Heart left ventricle (tissue), 13 donors: ENCODE results near the gene SMYD1.

Source experiments
- CTCF ChIP-seq, 12 donors: fragments of 200-600 bp; sonication (generic) in 4 of 12; IDR thresholded peaks; one replicate each; pipeline versions ENCODE4 v1.5.0 to v1.8.0; 2018 to 2022; ENCODE audit warnings: antibody characterized with exemption in 12 of 12, mild to moderate bottlenecking in 5 of 12
- POLR2A ChIP-seq, 2 donors: fragments of 450-650 bp; IDR thresholded peaks; one replicate each; pipeline ENCODE4 v1.6.1; 2017; ENCODE audit warnings: antibody characterized with exemption in 2 of 2, mild to moderate bottlenecking in 2 of 2, moderate library complexity in 2 of 2
- donor health status: ischemic (EF 13 %, LVEDD 7.1; RV severe dilation, severe dysfunction).
- donor health status: DM: no; HTN: yes; CAD: no.
- donor health status: DM: no; HTN: no; CAD: no.
- donor health status: ischemic (EF 25% LVEDD 6.9; RV normal size, moderate dysfunction).
- donor health status: ischemic (EF 25% LVEDD 5.7; RV mildly dilated, moderate dysfunction).
- donor health status: ischemic (EF 35%, LVEDD 5.7; RV mildly dilated, moderate dysfunction).
- donor health status: nonischemic (EF 11% LVEDD 7.7; RV severe dilation, severe dysfunction).
- donor health status: DM: yes; HTN: yes; CAD: no.
- donor health status: PGD.
- donor health status: ischemic (EF 29% LVEDD 5.4; RV normal size, mild dysfunction).
- donor health status: nonischemic (EF 23%, LVEDD 6.1; RV moderate dilation, normal function).

GRCh38 chr2:88082781-88083180, 15.2 kb downstream of the SMYD1 start:
- TF ChIP-seq CTCF (IDR thresholded peaks at IDR 0.05) (no peak), POLR2A (IDR thresholded peaks at IDR 0.05) (no peak)
